IMR-90 (cell line): ENCODE data around the gene CNGB1. TPM values are rescaled to one million over a fixed set of nuclear protein-coding genes. Genes with fewer than 3 reads are reported as not detected.

Experiments
- ATAC-seq: fragments of 200-7000 bp; cut with Tn5 transposase; 2 replicates; pipeline ENCODE4 v1.9.1; 2020; ENCODE audit warnings: low read depth, mild to moderate bottlenecking, moderate library complexity
- BruUV-seq: library from RNA; stranded (reverse); fragments of 400-500 nt; replicated peaks from 2 replicates; lab custom pipeline; 2021; lab: Mats Ljungman, UMichigan
- CTCF ChIA-PET: fragments of 300-600 bp; formaldehyde crosslinking; extraction: SDS; loops from one replicate; lab custom pipeline; 2021; ENCODE audit warnings: antibody characterized with exemption; lab: Yijun Ruan, JAX
- POLR2A ChIA-PET: fragments of 300-600 bp; sonication (Branson Sonifier 250); formaldehyde crosslinking; loops from one replicate; lab custom pipeline; 2022; ENCODE audit warnings: antibody characterized with exemption; ENCODE audit not compliant: unreplicated experiment; lab: Charles Lee
- DNase-seq: peaks from one replicate; pipeline ENCODE4 v3.0.0; 2013
- H2AFZ ChIP-seq: replicated peaks from 2 replicates; pipeline ENCODE3; 2013; ENCODE audit warnings: low read length, mild to moderate bottlenecking; ENCODE audit not compliant: poor library complexity
- H2AK5ac ChIP-seq: 2 replicates; pipeline ENCODE4 v1.6.1; 2013; ENCODE audit warnings: low read depth, low read length, inconsistent platforms
- H2AK9ac ChIP-seq: replicated peaks from 2 replicates; pipeline ENCODE3; 2013; ENCODE audit warnings: mild to moderate bottlenecking, low read depth, low read length, moderate library complexity; ENCODE audit not compliant: poor library complexity
- H2BK120ac ChIP-seq: 2 replicates; pipeline ENCODE4 v1.6.1; 2013; ENCODE audit warnings: low read depth, low read length, inconsistent platforms
- H2BK15ac ChIP-seq: 3 replicates; pipeline ENCODE4 v1.6.1; 2013; ENCODE audit warnings: low read depth, low read length, inconsistent platforms
- H2BK20ac ChIP-seq: 2 replicates; pipeline ENCODE4 v1.6.1; 2013; ENCODE audit warnings: low read depth, mild to moderate bottlenecking, inconsistent platforms, low read length, moderate library complexity
- H2BK5ac ChIP-seq: 2 replicates; pipeline ENCODE4 v1.6.1; 2013; ENCODE audit warnings: mild to moderate bottlenecking, low read depth, low read length, inconsistent platforms; ENCODE audit not compliant: poor library complexity, severe bottlenecking
- H3K14ac ChIP-seq: replicated peaks from 2 replicates; pipeline ENCODE4 v1.6.1; 2013; ENCODE audit warnings: low read depth, low read length, inconsistent platforms
- H3K18ac ChIP-seq: 2 replicates; pipeline ENCODE4 v1.6.1; 2013; ENCODE audit warnings: low read depth, low read length, control low read depth
- H3K23ac ChIP-seq: 2 replicates; pipeline ENCODE4 v1.6.1; 2013; ENCODE audit warnings: low read depth, low read length, inconsistent platforms
- H3K27ac ChIP-seq: 2 replicates; pipeline ENCODE4 v1.5.1; 2013; ENCODE audit warnings: mild to moderate bottlenecking, control low read depth, low read length; ENCODE audit not compliant: insufficient read depth
- H3K27me3 ChIP-seq: 2 replicates; pipeline ENCODE4 v1.6.1; 2013; ENCODE audit warnings: low read length; ENCODE audit not compliant: control insufficient read depth, insufficient read depth
- H3K36me3 ChIP-seq: 2 replicates; pipeline ENCODE4 v1.6.1; 2013; ENCODE audit warnings: low read length, mixed read lengths; ENCODE audit not compliant: control insufficient read depth, insufficient read depth
- H3K4ac ChIP-seq: 2 replicates; pipeline ENCODE4 v1.6.1; 2013; ENCODE audit warnings: low read depth, low read length, inconsistent platforms
- H3K4me1 ChIP-seq: 2 replicates; pipeline ENCODE4 v1.6.1; 2013; ENCODE audit warnings: low read length, mixed read lengths; ENCODE audit not compliant: control insufficient read depth, insufficient read depth
- H3K4me2 ChIP-seq: 2 replicates; pipeline ENCODE4 v1.6.1; 2013; ENCODE audit warnings: low read depth, mild to moderate bottlenecking, control low read depth, low read length, moderate library complexity
- H3K4me3 ChIP-seq: 2 replicates; pipeline ENCODE4 v1.5.1; 2013; ENCODE audit warnings: low read depth, mild to moderate bottlenecking, control low read depth, low read length, moderate library complexity; ENCODE audit not compliant: insufficient read depth
- H3K56ac ChIP-seq: 2 replicates; pipeline ENCODE4 v1.6.1; 2013; ENCODE audit warnings: low read length, inconsistent platforms; ENCODE audit not compliant: insufficient read depth; ENCODE audit errors: extremely low read depth
- H3K79me1 ChIP-seq, 2 experiments: 2 replicates each; pipeline ENCODE4 v1.6.1; 2013; ENCODE audit warnings: low read length in 2 of 2, inconsistent platforms in 1 of 2, low read depth in 1 of 2
- H3K9ac ChIP-seq: 2 replicates; pipeline ENCODE4 v1.6.1; 2013; ENCODE audit warnings: low read depth, low read length, control low read depth
- H3K9me1 ChIP-seq: 2 replicates; pipeline ENCODE4 v1.6.1; 2013; ENCODE audit warnings: low read length, inconsistent platforms; ENCODE audit not compliant: insufficient read depth
- H3K9me3 ChIP-seq: 2 replicates; pipeline ENCODE4 v1.6.1; 2013; ENCODE audit warnings: low read length; ENCODE audit not compliant: control insufficient read depth, insufficient read depth
- H4K20me1 ChIP-seq: 2 replicates; pipeline ENCODE4 v1.6.1; 2013; ENCODE audit warnings: low read length, inconsistent platforms; ENCODE audit not compliant: insufficient read depth
- H4K5ac ChIP-seq: 2 replicates; pipeline ENCODE4 v1.6.1; 2013; ENCODE audit warnings: mild to moderate bottlenecking, low read depth, low read length, control low read depth
- H4K8ac ChIP-seq, 2 experiments: 2 replicates each; pipeline ENCODE4 v1.6.1; 2013; ENCODE audit warnings: low read depth in 2 of 2, low read length in 2 of 2, control low read depth in 1 of 2, inconsistent platforms in 1 of 2
- H4K91ac ChIP-seq: 2 replicates; pipeline ENCODE4 v1.6.1; 2013; ENCODE audit warnings: low read depth, low read length, inconsistent platforms; ENCODE audit not compliant: insufficient read depth
- CEBPB ChIP-seq: IDR thresholded peaks from 2 replicates; pipeline ENCODE4 v1.6.1; 2012; ENCODE audit warnings: low read depth, low read length, improper control_type of control experiment
- CHD1 ChIP-seq: IDR thresholded peaks from 2 replicates; pipeline ENCODE4 v1.6.1; 2012; ENCODE audit warnings: low read depth, low read length, improper control_type of control experiment
- ELK1 ChIP-seq: fragments of 150-350 bp; IDR thresholded peaks from 2 replicates; pipeline ENCODE4 v1.6.1; 2016; ENCODE audit warnings: low read depth, mild to moderate bottlenecking, low read length, moderate library complexity, borderline replicate concordance
- FOS ChIP-seq: fragments of 150-350 bp; IDR thresholded peaks from 2 replicates; pipeline ENCODE4 v1.6.1; 2016; ENCODE audit warnings: low read depth, low read length
- MAZ ChIP-seq: IDR thresholded peaks from 2 replicates; pipeline ENCODE4 v1.6.1; 2012; ENCODE audit warnings: low read depth, mild to moderate bottlenecking, low read length, improper control_type of control experiment, moderate library complexity, borderline replicate concordance
- SMC3 ChIP-seq: fragments of 150-350 bp; IDR thresholded peaks from 2 replicates; pipeline ENCODE4 v1.6.1; 2016; ENCODE audit warnings: low read depth, mild to moderate bottlenecking, antibody characterized with exemption, low read length, moderate library complexity
- WGBS, 2 experiments: methylation state at CpG; one replicate each; pipeline versions ENCODE4 v1.1.5 to v1.1.7; 2013; ENCODE audit warnings: missing lambda C conversion rate in 2 of 2; ENCODE audit not compliant: insufficient read length in 1 of 2; ENCODE audit errors: extremely low coverage in 2 of 2; 5-methylcytosine and 5-hydroxymethylcytosine counted together
- dilution Hi-C: fragments of 300-500 bp; cut with HindIII; formaldehyde crosslinking; loops from one replicate; pipeline ENCODE4 v1.14.3; 2018; ENCODE audit warnings: low sequenced_read_pairs; ENCODE audit not compliant: unreplicated experiment
- in situ Hi-C: fragments of 300-500 bp; cut with MboI; formaldehyde crosslinking; loops from 3 replicates; pipeline ENCODE4 v1.14.3; 2019; ENCODE audit warnings: low sequenced_read_pairs, inconsistent platforms, mixed read lengths
- intact Hi-C: fragments of 100-400 bp; cut with micrococcal nuclease; formaldehyde crosslinking; loops from 2 replicates; pipeline ENCODE4 v1.10.0; 2022
- polyA plus RNA-seq, 3 experiments: library from polyadenylated mRNA; depleted of rRNA; stranded (reverse); fragments of >200 nt; gene quantifications; 2 replicates each; pipeline ENCODE4 v1.2.3, GENCODE V29; 2012; ENCODE audit warnings: low replicate concordance in 1 of 3
- total RNA-seq: library from RNA; depleted of rRNA; stranded (reverse); fragments of >200 nt; gene quantifications from 2 replicates; pipeline ENCODE4 v1.2.3, GENCODE V29; 2012

Gene CNGB1
- total and polyA plus RNA-seq, 2 of the 4 experiments (the other 2 are of a cell fraction), result not detected

DNA sequence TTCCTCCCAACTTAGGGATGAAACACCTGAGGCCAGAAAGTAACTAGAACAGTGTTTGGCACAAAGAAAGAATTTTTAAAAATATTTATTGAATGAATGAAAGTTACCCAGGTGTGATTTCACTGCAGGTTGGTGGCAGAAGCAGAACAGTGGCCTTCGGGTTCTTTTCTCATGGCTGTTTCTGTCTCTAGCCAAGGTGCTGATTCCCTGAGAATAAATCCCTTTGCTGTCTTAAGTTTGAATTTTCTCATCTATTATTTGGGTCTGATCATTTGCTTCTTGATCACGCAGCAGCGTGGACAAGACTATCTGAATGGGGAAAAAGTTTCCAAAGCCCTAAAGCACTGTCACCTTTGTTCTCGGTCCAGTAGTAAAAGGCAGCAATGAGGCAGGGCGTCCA is 95.6 kb downstream of the CNGB1 start:
- H4K5ac ChIP-seq, result no peak overlapping the region

More for the DNA sequence above, 95.6 kb downstream of the CNGB1 start:
- POLR2A ChIA-PET, result no interaction called here
- no TSS peak for BruUV-seq
- H3K9ac ChIP-seq, result no peak overlapping the region
- H4K91ac ChIP-seq, result no peak overlapping the region
- no peak overlapping the region for H2AK5ac ChIP-seq
- no peak overlapping the region for H2BK120ac ChIP-seq
- in situ Hi-C loops (no loop called here), intact Hi-C loops (no loop called here), dilution Hi-C loops (no loop called here)
- TF ChIP-seq CHD1 (no peak), MAZ (no peak), CEBPB (no peak), SMC3 (no peak), FOS (no peak), ELK1 (no peak)
- H2AK9ac ChIP-seq, result no peak overlapping the region
- H2BK20ac ChIP-seq, result no peak overlapping the region
- H4K20me1 ChIP-seq, result no peaks in the 10 kb centered on the region
- DNase-seq (no peak), ATAC-seq (no peak)
- CTCF ChIA-PET, result no interaction called here
- no peak overlapping the region for H3K23ac ChIP-seq
- H3K27me3 ChIP-seq, result peaks cover 11% of the 10 kb centered on the region
- no peaks in the 10 kb centered on the region for H3K9me3 ChIP-seq
- H3K4me3 ChIP-seq, result no peak overlapping the region
- H3K4me2 ChIP-seq, result no peak overlapping the region
- no peaks in the 10 kb centered on the region; a peak in 1 of 4 replicates for H3K79me1 ChIP-seq
- WGBS, 2 experiments, result no CpG with 5 or more reads among the region's 5 CpGs
- no peaks in the 10 kb centered on the region for H3K36me3 ChIP-seq
- H3K9me1 ChIP-seq, result 0 out of 2 replicates have a peak, but pooled peaks cover 3% of the 10 kb centered on the region
- H2AFZ ChIP-seq, result no peak overlapping the region
- H3K27ac ChIP-seq, result no peak overlapping the region
- H3K56ac ChIP-seq, result no peak overlapping the region
- H3K4ac ChIP-seq, result no peak overlapping the region
- no peak overlapping the region for H2BK5ac ChIP-seq
- H3K4me1 ChIP-seq, result peaks cover 6% of the 10 kb centered on the region
- H4K8ac ChIP-seq, result no peak overlapping the region
- no peak overlapping the region for H2BK15ac ChIP-seq
- H3K18ac ChIP-seq, result no peak overlapping the region
- no peak overlapping the region for H3K14ac ChIP-seq
